ENCODE measurements around the gene WNK1. TPM values are rescaled to one million over a fixed set of nuclear protein-coding genes. Genes with fewer than 3 reads are reported as not detected.
A peak's percentile ranks its signal among the peaks of the same experiment; 100 is the strongest.

WNK1 gene
- total RNA-seq, 4 donors from 2014 or later = 168 to 223 (median 204) TPM

DNA sequence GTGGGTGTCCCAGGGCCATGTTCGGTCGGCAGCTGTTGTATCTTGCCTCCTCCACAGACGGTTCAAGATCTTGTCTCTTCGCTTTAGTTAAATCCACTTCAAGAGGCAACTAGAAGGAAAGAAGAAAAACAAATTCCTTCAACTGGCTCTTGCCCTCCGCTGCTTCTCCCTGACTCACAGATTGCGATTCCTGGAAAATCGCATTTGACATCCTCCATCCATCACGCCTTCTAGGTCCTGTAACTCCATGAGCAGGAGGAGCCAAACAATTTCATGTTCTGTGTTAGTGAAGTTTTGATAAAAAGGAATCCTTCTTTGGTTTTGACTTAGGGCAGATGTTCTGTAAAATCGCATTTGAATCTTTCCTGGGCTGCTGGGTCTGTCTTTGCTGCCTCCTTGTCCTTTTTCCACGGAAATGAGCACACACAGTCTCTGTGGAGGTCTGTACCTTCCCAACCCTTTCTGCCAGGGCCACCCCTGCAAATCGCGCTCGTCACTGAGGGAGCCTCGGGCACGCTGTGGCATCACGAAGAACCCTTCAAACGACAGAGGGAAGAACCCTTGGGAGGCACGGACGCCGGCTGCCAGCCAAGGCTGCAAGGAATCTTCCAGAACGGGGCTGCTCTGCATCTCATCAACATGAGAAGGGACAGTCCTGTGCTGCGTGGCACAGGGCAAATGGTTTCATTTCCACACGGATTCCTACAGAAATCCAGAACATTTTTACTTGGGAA is 164.5 kb downstream of the WNK1 start:
- H3K27ac ChIP-seq = no peak overlapping the region
- H3K36me3 ChIP-seq = peaks cover 0 to 62% of the 10 kb centered on the region in 2 donors
- intact Hi-C loops (cut with DNase I; ENCODE audit: low total_unique reads) (no loop called here), in situ Hi-C loops (cut with MboI; ENCODE audit: low sequenced_read_pairs in 4 of 4) (no loop called here)
- ATAC-seq = no peak
- no peaks in the 10 kb centered on the region for H3K27me3 ChIP-seq
- no peak for TF ChIP-seq POLR2A (IDR thresholded peaks at IDR 0.05)
- TF ChIP-seq, protein P1, sequence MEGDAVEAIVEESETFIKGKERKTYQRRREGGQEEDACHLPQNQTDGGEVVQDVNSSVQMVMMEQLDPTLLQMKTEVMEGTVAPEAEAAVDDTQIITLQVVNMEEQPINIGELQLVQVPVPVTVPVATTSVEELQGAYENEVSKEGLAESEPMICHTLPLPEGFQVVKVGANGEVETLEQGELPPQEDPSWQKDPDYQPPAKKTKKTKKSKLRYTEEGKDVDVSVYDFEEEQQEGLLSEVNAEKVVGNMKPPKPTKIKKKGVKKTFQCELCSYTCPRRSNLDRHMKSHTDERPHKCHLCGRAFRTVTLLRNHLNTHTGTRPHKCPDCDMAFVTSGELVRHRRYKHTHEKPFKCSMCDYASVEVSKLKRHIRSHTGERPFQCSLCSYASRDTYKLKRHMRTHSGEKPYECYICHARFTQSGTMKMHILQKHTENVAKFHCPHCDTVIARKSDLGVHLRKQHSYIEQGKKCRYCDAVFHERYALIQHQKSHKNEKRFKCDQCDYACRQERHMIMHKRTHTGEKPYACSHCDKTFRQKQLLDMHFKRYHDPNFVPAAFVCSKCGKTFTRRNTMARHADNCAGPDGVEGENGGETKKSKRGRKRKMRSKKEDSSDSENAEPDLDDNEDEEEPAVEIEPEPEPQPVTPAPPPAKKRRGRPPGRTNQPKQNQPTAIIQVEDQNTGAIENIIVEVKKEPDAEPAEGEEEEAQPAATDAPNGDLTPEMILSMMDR (IDR thresholded peaks at IDR 0.05 in 4 of 5, conservative IDR thresholded peaks at IDR 0.05 in 1 of 5) = no peak
- no peaks in the 10 kb centered on the region for H3K9me3 ChIP-seq
- H3K4me3 ChIP-seq = no peak overlapping the region
- DNase-seq = no peak
- H3K4me1 ChIP-seq = peaks cover 0 to 3% of the 10 kb centered on the region in 2 donors

DNA sequence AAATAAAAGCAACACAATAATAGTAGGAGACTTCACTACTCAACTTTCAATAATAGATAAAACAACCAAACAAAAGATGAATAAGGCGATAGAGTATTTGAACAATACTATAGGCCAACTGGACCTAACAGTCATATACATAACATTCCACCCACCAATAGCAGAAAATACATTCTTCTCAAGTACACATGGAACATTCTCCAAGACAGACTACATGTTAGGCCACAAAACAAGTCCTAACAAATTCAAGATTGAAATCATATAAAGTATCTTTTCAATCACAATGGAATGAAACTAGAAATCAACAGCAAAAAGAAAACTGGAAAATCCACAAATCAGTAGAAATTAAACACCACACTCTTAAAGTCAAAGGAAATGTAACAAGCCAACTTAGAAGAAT is 168.3 kb downstream of the WNK1 start:
- no peak for ATAC-seq
- in situ Hi-C loops (cut with MboI; ENCODE audit: low sequenced_read_pairs in 4 of 4) = no loop called here
- Histone ChIP-seq H3K27me3 (no peaks in the 10 kb centered on the region), H3K36me3 (peaks cover 0 to 52% of the 10 kb centered on the region in 2 donors), H3K27ac (no peak overlapping the region), H3K9me3 (no peaks in the 10 kb centered on the region), H3K4me3 (no peak overlapping the region), H3K4me1 (no peaks in the 10 kb centered on the region)
- TF ChIP-seq, protein P1 (IDR thresholded peaks at IDR 0.05 in 4 of 5, conservative IDR thresholded peaks at IDR 0.05 in 1 of 5) = no peak
- TF ChIP-seq POLR2A (IDR thresholded peaks at IDR 0.05) = no peak
- no peak for DNase-seq
- intact Hi-C loops (cut with DNase I; ENCODE audit: low total_unique reads) = no loop called here

DNA sequence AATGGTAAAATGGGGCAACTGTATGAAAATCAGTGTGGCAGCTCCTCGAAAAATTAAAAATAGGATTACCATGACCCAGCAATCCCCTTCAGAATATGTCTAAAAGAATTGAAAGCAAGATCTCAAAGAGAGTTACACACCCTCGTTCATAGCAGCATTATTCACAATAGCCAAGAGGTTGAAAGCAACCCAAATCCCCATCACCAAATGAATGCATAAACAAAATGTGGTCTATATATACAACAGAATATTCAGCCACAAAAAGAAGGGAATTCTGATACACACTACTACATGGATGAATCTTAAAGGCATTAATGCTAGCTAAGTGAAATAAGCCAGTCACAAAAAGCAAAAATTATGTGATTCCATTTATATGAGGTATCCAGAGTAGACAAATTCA is 169.9 kb downstream of the WNK1 start:
- H3K36me3 ChIP-seq = peaks cover 0 to 53% of the 10 kb centered on the region in 2 donors
- no peaks in the 10 kb centered on the region for H3K27me3 ChIP-seq
- TF ChIP-seq POLR2A (IDR thresholded peaks at IDR 0.05) = no peak
- TF ChIP-seq, protein P1 (IDR thresholded peaks at IDR 0.05 in 4 of 5, conservative IDR thresholded peaks at IDR 0.05 in 1 of 5) = no peak
- no peaks in the 10 kb centered on the region for H3K9me3 ChIP-seq
- intact Hi-C loops (cut with DNase I; ENCODE audit: low total_unique reads) (no loop called here), in situ Hi-C loops (cut with MboI; ENCODE audit: low sequenced_read_pairs in 4 of 4) (no loop called here)
- H3K27ac ChIP-seq = peak overlapping the region in 1 of 4 donors; percentile 13
- no peak overlapping the region for H3K4me3 ChIP-seq
- ATAC-seq (no peak), DNase-seq (no peak)
- no peaks in the 10 kb centered on the region for H3K4me1 ChIP-seq

DNA sequence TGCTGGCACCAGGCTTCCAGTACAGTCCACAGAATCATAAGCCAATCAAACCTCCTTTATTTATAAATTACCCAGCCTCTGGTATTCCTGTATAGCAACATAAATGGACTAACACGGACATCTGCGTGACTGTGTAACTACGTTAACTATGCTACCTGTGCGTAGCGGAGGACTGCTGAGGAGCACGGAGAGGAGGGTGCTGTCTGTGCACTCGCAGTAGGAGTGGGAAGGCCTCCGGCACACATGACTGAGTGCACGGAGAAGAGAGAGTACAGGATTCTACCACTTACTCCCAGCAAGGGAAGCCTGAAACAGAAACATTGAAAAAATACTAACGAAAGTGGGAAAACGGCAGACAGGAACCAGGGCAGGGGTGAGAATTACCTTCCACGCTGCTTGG is 174.3 kb downstream of the WNK1 start:
- no peaks in the 10 kb centered on the region for H3K4me1 ChIP-seq
- no peak overlapping the region for H3K27ac ChIP-seq
- intact Hi-C loops (cut with DNase I; ENCODE audit: low total_unique reads) = loop anchor here (5.0 kb wide), 1 partner anchor 44 kb away; no protein-coding TSS in a partner anchor
- no peak overlapping the region for H3K4me3 ChIP-seq
- TF ChIP-seq, protein P1 (IDR thresholded peaks at IDR 0.05 in 4 of 5, conservative IDR thresholded peaks at IDR 0.05 in 1 of 5) = no peak
- no peak for TF ChIP-seq POLR2A (IDR thresholded peaks at IDR 0.05)
- DNase-seq = no peak
- no peaks in the 10 kb centered on the region for H3K9me3 ChIP-seq
- H3K36me3 ChIP-seq = peaks cover 4 to 78% of the 10 kb centered on the region in 2 donors
- in situ Hi-C loops (cut with MboI; ENCODE audit: low sequenced_read_pairs in 4 of 4) = no loop called here
- no peak for ATAC-seq
- no peaks in the 10 kb centered on the region for H3K27me3 ChIP-seq

Data from gastrocnemius medialis (tissue), 4 donors.